ENCODE results near the gene RAB11FIP4. TPM values are rescaled to one million over a fixed set of nuclear protein-coding genes. Genes with fewer than 3 reads are reported as not detected.

Gene RAB11FIP4
- total and polyA plus RNA-seq, 2 donors (not counting 1 experiment from before 2014, with no cell fraction given), result 0.16 to 0.66 TPM

GRCh38 chr17:31554930-31555329 is 163.5 kb downstream of the RAB11FIP4 start:
- Histone ChIP-seq H3K36me3 (ENCODE audit: control insufficient read depth, insufficient read depth, low read length) (no peaks in the 10 kb centered on the region), H3K4me1 (ENCODE audit: control insufficient read depth, extremely low read depth, insufficient read depth, low read length) (no peaks in the 10 kb centered on the region), H3K9me3 (ENCODE audit: control insufficient read depth, insufficient read depth, low read depth, low read length) (no peaks in the 10 kb centered on the region), H2AFZ (ENCODE audit: low read length) (no peak overlapping the region), H3K27me3 (ENCODE audit: control insufficient read depth, insufficient read depth, low read length) (no peaks in the 10 kb centered on the region), H3K4me3 (replicated peaks in 1 of 4; ENCODE audit: control extremely low read depth in 1 of 4, insufficient read depth in 1 of 4, low read depth in 3 of 4, low read length in 4 of 4) (no peak overlapping the region), H3K27ac (ENCODE audit: insufficient read depth, low read length) (no peak overlapping the region), H3K9ac (ENCODE audit: insufficient read depth, low read length) (no peak overlapping the region), H3K4me2 (ENCODE audit: extremely low read depth, insufficient read depth, low read length) (no peak overlapping the region), H4K20me1 (ENCODE audit: control insufficient read depth, extremely low read depth, insufficient read depth, low read length) (no peaks in the 10 kb centered on the region), H3K79me2 (ENCODE audit: control insufficient read depth, insufficient read depth, low read length) (peaks cover 8% of the 10 kb centered on the region)
- no peak for DNase-seq (ENCODE audit: low read depth in 2 of 2)
- TF ChIP-seq CTCF (conservative IDR thresholded peaks at IDR 0.05 in 1 of 2, IDR thresholded peaks at IDR 0.05 in 1 of 2; ENCODE audit: low read depth in 1 of 2, low read length in 2 of 2) (no peak), EZH2 (IDR thresholded peaks at IDR 0.05; ENCODE audit: low read length, missing control alignments) (no peak)

GRCh38 chr17:31556969-31557645 is 165.6 kb downstream of the RAB11FIP4 start:
- Histone ChIP-seq H3K9me3 (ENCODE audit: control insufficient read depth, insufficient read depth, low read depth, low read length) (no peaks in the 10 kb centered on the region), H3K4me3 (replicated peaks in 1 of 4; ENCODE audit: control extremely low read depth in 1 of 4, insufficient read depth in 1 of 4, low read depth in 3 of 4, low read length in 4 of 4) (no peak overlapping the region), H3K9ac (ENCODE audit: insufficient read depth, low read length) (no peak overlapping the region), H3K4me2 (ENCODE audit: extremely low read depth, insufficient read depth, low read length) (no peak overlapping the region), H3K4me1 (ENCODE audit: control insufficient read depth, extremely low read depth, insufficient read depth, low read length) (peaks cover 2% of the 10 kb centered on the region), H3K36me3 (ENCODE audit: control insufficient read depth, insufficient read depth, low read length) (no peaks in the 10 kb centered on the region), H3K79me2 (ENCODE audit: control insufficient read depth, insufficient read depth, low read length) (peaks cover 30% of the 10 kb centered on the region), H3K27me3 (ENCODE audit: control insufficient read depth, insufficient read depth, low read length) (no peaks in the 10 kb centered on the region), H4K20me1 (ENCODE audit: control insufficient read depth, extremely low read depth, insufficient read depth, low read length) (no peaks in the 10 kb centered on the region), H3K27ac (ENCODE audit: insufficient read depth, low read length) (no peak overlapping the region), H2AFZ (ENCODE audit: low read length) (no peak overlapping the region)
- TF ChIP-seq EZH2 (IDR thresholded peaks at IDR 0.05; ENCODE audit: low read length, missing control alignments) (no peak), CTCF (conservative IDR thresholded peaks at IDR 0.05 in 1 of 2, IDR thresholded peaks at IDR 0.05 in 1 of 2; ENCODE audit: low read depth in 1 of 2, low read length in 2 of 2) (no peak)
- no peak for DNase-seq (ENCODE audit: low read depth in 2 of 2)

- Histone ChIP-seq H3K27me3 (ENCODE audit: control insufficient read depth, insufficient read depth, low read length) (no peaks in the 10 kb centered on the region), H3K4me1 (ENCODE audit: control insufficient read depth, extremely low read depth, insufficient read depth, low read length) (peaks cover 2% of the 10 kb centered on the region), H2AFZ (ENCODE audit: low read length) (no peak overlapping the region), H4K20me1 (ENCODE audit: control insufficient read depth, extremely low read depth, insufficient read depth, low read length) (no peaks in the 10 kb centered on the region), H3K4me2 (ENCODE audit: extremely low read depth, insufficient read depth, low read length) (peak overlapping the region; percentile 96), H3K9ac (ENCODE audit: insufficient read depth, low read length) (peak overlapping the region; percentile 87), H3K27ac (ENCODE audit: insufficient read depth, low read length) (peak overlapping the region; percentile 91), H3K36me3 (ENCODE audit: control insufficient read depth, insufficient read depth, low read length) (no peaks in the 10 kb centered on the region), H3K4me3 (replicated peaks in 1 of 4; ENCODE audit: control extremely low read depth in 1 of 4, insufficient read depth in 1 of 4, low read depth in 3 of 4, low read length in 4 of 4) (peak overlapping the region; percentile 28 to 92 (median 80)), H3K9me3 (ENCODE audit: control insufficient read depth, insufficient read depth, low read depth, low read length) (no peaks in the 10 kb centered on the region), H3K79me2 (ENCODE audit: control insufficient read depth, insufficient read depth, low read length) (peaks cover 48% of the 10 kb centered on the region)
- no peak for TF ChIP-seq EZH2 (IDR thresholded peaks at IDR 0.05; ENCODE audit: low read length, missing control alignments)
- peak; percentile 25 to 63 for TF ChIP-seq CTCF (conservative IDR thresholded peaks at IDR 0.05 in 1 of 2, IDR thresholded peaks at IDR 0.05 in 1 of 2; ENCODE audit: low read depth in 1 of 2, low read length in 2 of 2)
- peak; percentile 76 to 80 for DNase-seq (ENCODE audit: low read depth in 2 of 2)
Observed at GRCh38 chr17:31558748-31559583, 167.5 kb downstream of the RAB11FIP4 start.
